Tibial artery (tissue), 4 donors: ENCODE data around the gene RERE.

Experiments
- DNase-seq, 2 donors: peaks; one replicate each; pipeline ENCODE4 v3.0.0-alpha.2; 2019
- H3K27ac ChIP-seq, 2 donors: fragments of 200-600 bp; sonication (generic) in 1 of 2; 1 replicate in 1 of 2; 2 replicates in 1 of 2; pipeline ENCODE4 v1.5.1; 2018 to 2019; ENCODE audit warnings: mild to moderate bottlenecking in 1 of 2
- H3K27me3 ChIP-seq, 2 donors: fragments of 200-600 bp; sonication (generic) in 1 of 2; one replicate each; pipeline versions ENCODE4 v1.5.1 to v1.6.0; 2016 to 2019
- H3K36me3 ChIP-seq, 3 donors: fragments of 200-600 bp; sonication (generic) in 2 of 3; one replicate each; pipeline ENCODE4 v1.5.1; 2016 to 2019; ENCODE audit warnings: mild to moderate bottlenecking in 2 of 3
- H3K4me1 ChIP-seq, 4 donors: fragments of 200-600 bp; sonication (generic) in 2 of 4; 1 replicate in 3 of 4; 2 replicates in 1 of 4; pipeline ENCODE4 v1.5.1; 2016 to 2019
- H3K4me3 ChIP-seq, 2 donors: fragments of 200-600 bp; sonication (generic) in 1 of 2; 1 replicate in 1 of 2; 2 replicates in 1 of 2; pipeline ENCODE4 v1.5.1; 2018 to 2019; ENCODE audit warnings: mild to moderate bottlenecking in 2 of 2
- H3K9me3 ChIP-seq, 3 donors: fragments of 200-600 bp; sonication (generic) in 1 of 3; one replicate each; pipeline ENCODE4 v1.5.1; 2016 to 2019
- CTCF ChIP-seq, 2 experiments: fragments of 200-600 bp in 1 of 2; fragments of 450-650 bp in 1 of 2; IDR thresholded peaks; one replicate each; pipeline ENCODE4 v1.5.1; 2017 to 2019; ENCODE audit warnings: antibody characterized with exemption in 2 of 2, mild to moderate bottlenecking in 1 of 2, moderate library complexity in 1 of 2
- intact Hi-C: fragments of 100-400 bp; cut with DNase I; formaldehyde crosslinking; loops from one replicate; pipeline ENCODE4 v1.15.0; 2023; ENCODE audit warnings: low total_unique reads

RERE gene

GRCh38 chr1:8349473-8349865, 468.0 kb downstream of the RERE start:
- DNase-seq: no peak
- Histone ChIP-seq H3K27me3 (no peaks in the 10 kb centered on the region), H3K4me3 (no peak overlapping the region), H3K36me3 (peaks cover 10 to 17% (median 11%) of the 10 kb centered on the region in 3 donors), H3K4me1 (peaks cover 0 to 33% (median 16%) of the 10 kb centered on the region in 4 donors), H3K9me3 (no peaks in the 10 kb centered on the region), H3K27ac (peak overlapping the region; percentile 50 to 59)
- intact Hi-C loops: loop anchor here (5.0 kb wide), 1 partner anchor 372 kb away; no protein-coding TSS in a partner anchor
- TF ChIP-seq CTCF (IDR thresholded peaks at IDR 0.05): no peak

- no peak overlapping the region for H3K4me3 ChIP-seq
- no peaks in the 10 kb centered on the region for H3K9me3 ChIP-seq
- intact Hi-C loops: loop anchor here (5.0 kb wide), 1 partner anchor 372 kb away; no protein-coding TSS in a partner anchor
- peaks cover 0 to 38% (median 21%) of the 10 kb centered on the region in 4 donors for H3K4me1 ChIP-seq
- no peaks in the 10 kb centered on the region for H3K27me3 ChIP-seq
- TF ChIP-seq CTCF (IDR thresholded peaks at IDR 0.05): peak; percentile 90 to 91
- H3K36me3 ChIP-seq: peaks cover 6 to 12% (median 6%) of the 10 kb centered on the region in 3 donors
- peak; percentile 67 to 85 for DNase-seq
- peak overlapping the region in 1 of 2 donors; percentile 15 for H3K27ac ChIP-seq
Observed at GRCh38 chr1:8348777-8349472, 468.5 kb downstream of the RERE start.

- Histone ChIP-seq H3K4me1 (peaks cover 0 to 39% (median 25%) of the 10 kb centered on the region in 4 donors), H3K27me3 (no peaks in the 10 kb centered on the region), H3K4me3 (no peak overlapping the region), H3K27ac (peak overlapping the region in 1 of 2 donors; percentile 15), H3K36me3 (peaks cover 0 to 5% (median 0%) of the 10 kb centered on the region in 3 donors), H3K9me3 (no peaks in the 10 kb centered on the region)
- no peak for TF ChIP-seq CTCF (IDR thresholded peaks at IDR 0.05)
- no peak for DNase-seq
- intact Hi-C loops: loop anchor here (5.0 kb wide), 1 partner anchor 371 kb away; no protein-coding TSS in a partner anchor
Observed at GRCh38 chr1:8348047-8348776, 469.2 kb downstream of the RERE start.

- no peak overlapping the region for H3K4me3 ChIP-seq
- peaks cover 2 to 39% (median 30%) of the 10 kb centered on the region in 4 donors for H3K4me1 ChIP-seq
- no peaks in the 10 kb centered on the region for H3K9me3 ChIP-seq
- H3K36me3 ChIP-seq: no peaks in the 10 kb centered on the region
- no peak for DNase-seq
- no peak for TF ChIP-seq CTCF (IDR thresholded peaks at IDR 0.05)
- no peaks in the 10 kb centered on the region for H3K27me3 ChIP-seq
- peak overlapping the region in 1 of 2 donors; percentile 15 for H3K27ac ChIP-seq
- intact Hi-C loops: loop anchor here (5.0 kb wide), 1 partner anchor 370 kb away; no protein-coding TSS in a partner anchor
Observed at GRCh38 chr1:8347635-8348034, 469.8 kb downstream of the RERE start.

GRCh38 chr1:8345621-8346415, 471.6 kb downstream of the RERE start:
- Histone ChIP-seq H3K27ac (peak overlapping the region; percentile 17 to 94), H3K36me3 (no peaks in the 10 kb centered on the region), H3K4me3 (no peak overlapping the region), H3K4me1 (peaks cover 5 to 49% (median 26%) of the 10 kb centered on the region in 4 donors), H3K27me3 (no peaks in the 10 kb centered on the region), H3K9me3 (no peaks in the 10 kb centered on the region)
- intact Hi-C loops: loop anchor here (5.0 kb wide), 1 partner anchor 369 kb away; no protein-coding TSS in a partner anchor
- peak in 1 of 2 donors; percentile 62 for DNase-seq
- no peak for TF ChIP-seq CTCF (IDR thresholded peaks at IDR 0.05)
